ENCODE measurements around the gene MKKS. TPM values are rescaled to one million over a fixed set of nuclear protein-coding genes. Genes with fewer than 3 reads are reported as not detected.

MKKS gene
- total and polyA plus RNA-seq, 10 of the 15 experiments (the other 5 are each of a cell fraction or from before 2014, with no cell fraction given): 4.3 to 17.9 (median 7.7) TPM

DNA sequence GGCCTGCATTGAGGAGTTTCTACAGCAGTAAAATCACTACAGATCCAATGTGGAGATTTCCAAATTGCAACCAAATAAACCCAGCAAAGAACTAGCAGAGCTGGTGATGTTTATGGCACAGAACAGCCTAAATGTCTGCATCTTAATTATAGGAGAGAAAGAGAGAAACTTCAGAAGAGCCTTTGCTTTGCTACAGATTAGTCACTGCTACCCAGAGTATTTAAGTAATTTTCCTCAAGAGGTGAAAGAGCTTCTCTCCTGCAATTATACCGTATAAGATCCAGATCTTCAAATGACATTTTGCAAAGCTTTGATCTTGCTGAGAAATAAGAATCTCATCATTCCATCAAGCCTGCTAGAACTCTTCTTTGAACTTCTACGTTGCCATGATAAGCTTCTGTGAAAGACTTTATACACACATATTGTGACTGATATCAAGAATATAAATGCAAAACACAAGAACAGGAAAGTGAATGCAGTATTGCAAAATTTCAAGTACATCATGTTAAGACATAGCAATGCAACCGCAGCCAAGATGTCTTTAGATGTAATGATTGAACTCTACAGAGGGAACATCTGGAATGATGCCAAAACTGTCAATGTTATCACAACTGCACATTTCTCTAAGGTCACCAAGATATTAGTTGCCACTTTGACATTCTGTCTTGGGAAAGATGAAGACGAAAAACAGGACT lies 48.0 kb downstream of the MKKS start (continued):
- no peak for TF ChIP-seq EZH2 (IDR thresholded peaks at IDR 0.05; ENCODE audit: borderline replicate concordance, control insufficient read depth, low read depth, low read length)
- TF ChIP-seq RCOR1 (conservative IDR thresholded peaks at IDR 0.05; ENCODE audit: low read depth, low read length): no peak
- TF ChIP-seq FOXM1 (IDR thresholded peaks at IDR 0.05; ENCODE audit: low read depth, low read length): no peak
- no peak for TF ChIP-seq CBFB (IDR thresholded peaks at IDR 0.05; ENCODE audit: low read depth)

DNA sequence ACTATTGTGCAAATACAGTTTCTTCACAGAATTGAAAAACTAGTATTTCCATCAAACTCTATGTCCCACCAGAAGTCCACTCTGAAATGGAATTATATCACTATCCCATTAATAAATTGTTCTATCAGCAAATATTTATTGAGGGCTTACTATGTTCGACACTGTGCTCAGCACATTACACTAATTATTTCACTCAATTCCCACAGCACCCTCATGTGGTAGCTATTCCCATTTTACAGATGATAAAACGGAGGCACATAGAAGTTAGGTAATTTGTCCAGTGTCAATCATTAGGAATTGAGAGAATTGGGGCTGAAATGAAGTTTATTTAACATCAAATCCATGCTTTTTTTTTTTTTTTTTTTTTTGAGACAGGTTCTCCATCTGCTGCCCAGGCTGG lies 52.5 kb downstream of the MKKS start:
- no peak overlapping the region for H2AFZ ChIP-seq (ENCODE audit: control insufficient read depth, low read depth, low read length)
- POLR2A ChIA-PET: interaction anchor here (0.7 to 1.1 kb wide), 3 partner anchors 27 to 290 kb away, joined by 3 to 8 read pairs (median 4); no protein-coding TSS in a partner anchor
- H3K27ac ChIP-seq (ENCODE audit: control insufficient read depth, insufficient read depth): no peak overlapping the region
- intact Hi-C loops (cut with micrococcal nuclease; ENCODE audit: unreplicated experiment) (loop anchor here (1.0 kb wide), 2 partner anchors 65 to 403 kb away; no protein-coding TSS in a partner anchor), in situ Hi-C loops (cut with MboI) (no loop called here)
- H3K4me2 ChIP-seq (ENCODE audit: control insufficient read depth, insufficient read depth): no peak overlapping the region
- CTCF ChIA-PET: interaction anchor here (0.6 to 9.4 kb wide), 27 partner anchors 10 to 764 kb away, joined by 3 to 187 read pairs (median 7); no protein-coding TSS in a partner anchor
- no peaks in the 10 kb centered on the region for H3K9me3 ChIP-seq (replicated peaks; ENCODE audit: control insufficient read depth, insufficient read depth, low read length)
- H3K9ac ChIP-seq (ENCODE audit: control insufficient read depth, insufficient read depth, low read length): no peak overlapping the region
- ATAC-seq (peak; percentile 87), FAIRE-seq (no peak), DNase-seq (ENCODE audit: low read depth, low spot score) (no peak)
- SMC1A ChIA-PET (ENCODE audit: uncharacterized antibody, unreplicated experiment): interaction anchor here (0.6 to 4.7 kb wide), 31 partner anchors 8 to 1980 kb away, joined by 3 to 86 read pairs (median 4); partner anchors contain the start of gene SLX4IP
- no peak overlapping the region for H3K4me3 ChIP-seq
- 7% methylated on average over 2 of the region's 2 CpGs for WGBS (ENCODE audit: insufficient coverage, insufficient replicate concordance, low lambda C conversion rate, missing lambda C conversion rate)
- no TSS peak for BruUV-seq (replicated peaks)
- H4K20me1 ChIP-seq (ENCODE audit: control insufficient read depth, insufficient read depth): no peaks in the 10 kb centered on the region
- no peaks in the 10 kb centered on the region for H3K36me3 ChIP-seq (ENCODE audit: control insufficient read depth in 2 of 2, insufficient read depth in 2 of 2, low read length in 1 of 2)
- H3K79me2 ChIP-seq (ENCODE audit: control insufficient read depth, insufficient read depth, low read length): no peaks in the 10 kb centered on the region
- RAD21 ChIA-PET (ENCODE audit: unreplicated experiment): interaction anchor here (0.6 to 5.2 kb wide), 27 partner anchors 9 to 1821 kb away, joined by 3 to 80 read pairs (median 4); no protein-coding TSS in a partner anchor
- no peaks in the 10 kb centered on the region for H3K4me1 ChIP-seq (ENCODE audit: control insufficient read depth, insufficient read depth, low read length)
- TF ChIP-seq STAT1 (conservative IDR thresholded peaks at IDR 0.05): no peak
- TF ChIP-seq BRCA1 (IDR thresholded peaks at IDR 0.05; ENCODE audit: low read depth, low read length): no peak
- TF ChIP-seq MXI1 (IDR thresholded peaks at IDR 0.05; ENCODE audit: low read depth, low read length): no peak
- no peak for TF ChIP-seq PAX5 (IDR thresholded peaks at IDR 0.05; ENCODE audit: borderline replicate concordance, low read depth, low read length)
- TF ChIP-seq, protein P1, sequence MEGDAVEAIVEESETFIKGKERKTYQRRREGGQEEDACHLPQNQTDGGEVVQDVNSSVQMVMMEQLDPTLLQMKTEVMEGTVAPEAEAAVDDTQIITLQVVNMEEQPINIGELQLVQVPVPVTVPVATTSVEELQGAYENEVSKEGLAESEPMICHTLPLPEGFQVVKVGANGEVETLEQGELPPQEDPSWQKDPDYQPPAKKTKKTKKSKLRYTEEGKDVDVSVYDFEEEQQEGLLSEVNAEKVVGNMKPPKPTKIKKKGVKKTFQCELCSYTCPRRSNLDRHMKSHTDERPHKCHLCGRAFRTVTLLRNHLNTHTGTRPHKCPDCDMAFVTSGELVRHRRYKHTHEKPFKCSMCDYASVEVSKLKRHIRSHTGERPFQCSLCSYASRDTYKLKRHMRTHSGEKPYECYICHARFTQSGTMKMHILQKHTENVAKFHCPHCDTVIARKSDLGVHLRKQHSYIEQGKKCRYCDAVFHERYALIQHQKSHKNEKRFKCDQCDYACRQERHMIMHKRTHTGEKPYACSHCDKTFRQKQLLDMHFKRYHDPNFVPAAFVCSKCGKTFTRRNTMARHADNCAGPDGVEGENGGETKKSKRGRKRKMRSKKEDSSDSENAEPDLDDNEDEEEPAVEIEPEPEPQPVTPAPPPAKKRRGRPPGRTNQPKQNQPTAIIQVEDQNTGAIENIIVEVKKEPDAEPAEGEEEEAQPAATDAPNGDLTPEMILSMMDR (IDR thresholded peaks at IDR 0.05 in 2 of 3, conservative IDR thresholded peaks at IDR 0.05 in 1 of 3; ENCODE audit: control insufficient read depth in 2 of 3, extremely low read depth in 1 of 3, insufficient read depth in 1 of 3, low read depth in 3 of 3, low read length in 3 of 3): peak in 1 of 3 experiments; percentile 19; a peak in 2 of 6 replicates
- TF ChIP-seq ZNF274 (IDR thresholded peaks at IDR 0.05; ENCODE audit: insufficient read depth, insufficient read length): no peak
- TF ChIP-seq KDM1A (IDR thresholded peaks at IDR 0.05; ENCODE audit: borderline replicate concordance): no peak
- TF ChIP-seq, protein P2, sequence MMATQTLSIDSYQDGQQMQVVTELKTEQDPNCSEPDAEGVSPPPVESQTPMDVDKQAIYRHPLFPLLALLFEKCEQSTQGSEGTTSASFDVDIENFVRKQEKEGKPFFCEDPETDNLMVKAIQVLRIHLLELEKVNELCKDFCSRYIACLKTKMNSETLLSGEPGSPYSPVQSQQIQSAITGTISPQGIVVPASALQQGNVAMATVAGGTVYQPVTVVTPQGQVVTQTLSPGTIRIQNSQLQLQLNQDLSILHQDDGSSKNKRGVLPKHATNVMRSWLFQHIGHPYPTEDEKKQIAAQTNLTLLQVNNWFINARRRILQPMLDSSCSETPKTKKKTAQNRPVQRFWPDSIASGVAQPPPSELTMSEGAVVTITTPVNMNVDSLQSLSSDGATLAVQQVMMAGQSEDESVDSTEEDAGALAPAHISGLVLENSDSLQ (IDR thresholded peaks at IDR 0.05): peak; percentile 71; the same call in 1 of the 2 replicates
- TF ChIP-seq SMC3 (IDR thresholded peaks at IDR 0.05; ENCODE audit: borderline replicate concordance, low read length): peak; percentile 54; the same call in 1 of the 2 replicates
- H3K27me3 ChIP-seq (replicated peaks in 1 of 2; ENCODE audit: control insufficient read depth in 2 of 2, insufficient read depth in 2 of 2, low read length in 1 of 2): no peaks in the 10 kb centered on the region

Measured in GM12878 (cell line).